ENCODE results near the gene GART.

Gene GART

DNA sequence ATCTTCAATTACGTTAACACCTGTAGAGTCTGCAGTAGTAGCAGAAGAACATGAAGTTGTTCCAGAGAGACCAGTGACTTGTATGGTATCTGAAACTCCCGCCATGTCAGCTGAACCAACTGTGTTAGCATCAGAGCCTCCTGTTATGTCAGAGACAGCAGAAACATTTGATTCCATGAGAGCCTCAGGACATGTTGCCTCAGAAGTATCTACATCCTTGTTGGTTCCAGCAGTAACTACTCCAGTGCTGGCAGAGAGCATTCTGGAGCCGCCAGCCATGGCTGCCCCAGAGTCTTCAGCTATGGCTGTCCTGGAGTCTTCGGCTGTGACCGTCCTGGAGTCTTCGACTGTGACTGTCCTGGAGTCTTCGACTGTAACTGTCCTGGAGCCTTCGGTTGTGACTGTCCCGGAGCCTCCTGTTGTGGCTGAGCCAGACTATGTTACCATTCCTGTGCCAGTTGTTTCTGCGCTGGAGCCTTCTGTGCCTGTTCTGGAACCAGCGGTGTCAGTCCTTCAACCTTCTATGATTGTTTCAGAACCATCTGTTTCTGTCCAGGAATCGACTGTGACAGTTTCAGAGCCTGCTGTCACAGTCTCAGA lies 11.2 kb upstream of the GART start:
- no peak for DNase-seq

DNA sequence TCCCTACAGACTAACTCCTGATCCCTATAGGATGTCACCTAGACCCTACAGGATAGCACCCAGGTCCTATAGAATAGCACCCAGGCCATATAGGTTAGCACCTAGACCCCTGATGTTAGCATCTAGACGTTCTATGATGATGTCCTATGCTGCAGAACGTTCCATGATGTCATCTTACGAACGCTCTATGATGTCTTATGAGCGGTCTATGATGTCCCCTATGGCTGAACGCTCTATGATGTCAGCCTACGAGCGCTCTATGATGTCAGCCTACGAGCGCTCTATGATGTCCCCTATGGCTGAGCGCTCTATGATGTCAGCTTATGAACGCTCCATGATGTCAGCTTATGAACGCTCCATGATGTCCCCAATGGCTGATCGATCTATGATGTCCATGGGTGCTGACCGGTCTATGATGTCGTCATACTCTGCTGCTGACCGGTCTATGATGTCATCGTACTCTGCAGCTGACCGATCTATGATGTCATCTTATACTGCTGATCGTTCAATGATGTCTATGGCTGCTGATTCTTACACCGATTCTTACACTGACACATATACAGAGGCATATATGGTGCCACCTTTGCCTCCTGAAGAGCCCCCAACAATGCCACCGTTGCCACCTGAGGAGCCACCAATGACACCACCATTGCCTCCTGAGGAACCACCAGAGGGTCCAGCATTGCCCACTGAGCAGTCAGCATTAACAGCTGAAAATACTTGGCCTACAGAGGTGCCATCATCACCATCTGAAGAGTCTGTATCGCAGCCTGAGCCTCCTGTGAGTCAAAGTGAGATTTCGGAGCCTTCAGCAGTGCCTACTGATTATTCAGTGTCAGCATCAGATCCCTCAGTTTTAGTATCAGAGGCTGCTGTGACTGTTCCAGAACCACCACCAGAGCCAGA lies 10.4 kb upstream of the GART start:
- no peak for DNase-seq

DNA sequence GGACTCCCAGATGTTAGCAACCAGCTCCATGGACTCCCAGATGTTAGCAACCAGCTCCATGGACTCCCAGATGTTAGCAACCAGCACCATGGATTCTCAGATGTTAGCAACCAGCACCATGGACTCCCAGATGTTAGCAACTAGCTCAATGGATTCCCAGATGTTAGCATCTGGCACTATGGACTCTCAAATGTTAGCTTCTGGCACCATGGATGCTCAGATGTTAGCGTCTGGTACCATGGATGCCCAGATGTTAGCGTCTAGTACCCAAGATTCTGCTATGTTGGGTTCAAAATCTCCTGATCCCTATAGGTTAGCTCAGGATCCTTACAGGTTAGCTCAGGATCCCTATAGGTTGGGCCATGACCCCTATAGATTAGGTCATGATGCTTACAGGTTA lies 9.7 kb upstream of the GART start:
- no peak for DNase-seq

- no peak for DNase-seq
Measured at GRCh38 chr21:33550772-33551660, 9.1 kb upstream of the GART start.

GRCh38 chr21:33549848-33550771 lies 8.2 kb upstream of the GART start:
- DNase-seq = no peak

DNA sequence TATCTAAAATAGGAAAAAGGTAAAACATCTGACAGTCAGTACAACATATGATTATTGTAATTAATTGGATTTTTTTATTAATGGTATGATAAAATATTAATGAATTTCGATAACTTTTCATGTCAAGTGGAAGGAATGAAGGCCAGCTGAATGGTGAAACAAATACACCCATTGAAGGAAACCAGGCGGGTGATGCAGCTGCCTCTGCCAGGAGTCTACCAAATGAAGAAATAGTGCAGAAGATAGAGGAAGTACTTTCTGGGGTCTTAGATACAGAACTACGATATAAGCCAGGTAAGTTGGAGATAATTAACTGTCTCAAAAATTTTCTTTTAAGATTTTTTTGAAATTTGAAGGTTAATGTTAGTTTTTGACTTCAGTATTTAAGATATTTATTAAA lies 4.2 kb upstream of the GART start:
- no peak for DNase-seq

- DNase-seq = no peak
Measured at GRCh38 chr21:33544451-33545195, 2.7 kb upstream of the GART start.

- DNase-seq = no peak
Measured at GRCh38 chr21:33543505-33544129, 1.7 kb upstream of the GART start.

DNA sequence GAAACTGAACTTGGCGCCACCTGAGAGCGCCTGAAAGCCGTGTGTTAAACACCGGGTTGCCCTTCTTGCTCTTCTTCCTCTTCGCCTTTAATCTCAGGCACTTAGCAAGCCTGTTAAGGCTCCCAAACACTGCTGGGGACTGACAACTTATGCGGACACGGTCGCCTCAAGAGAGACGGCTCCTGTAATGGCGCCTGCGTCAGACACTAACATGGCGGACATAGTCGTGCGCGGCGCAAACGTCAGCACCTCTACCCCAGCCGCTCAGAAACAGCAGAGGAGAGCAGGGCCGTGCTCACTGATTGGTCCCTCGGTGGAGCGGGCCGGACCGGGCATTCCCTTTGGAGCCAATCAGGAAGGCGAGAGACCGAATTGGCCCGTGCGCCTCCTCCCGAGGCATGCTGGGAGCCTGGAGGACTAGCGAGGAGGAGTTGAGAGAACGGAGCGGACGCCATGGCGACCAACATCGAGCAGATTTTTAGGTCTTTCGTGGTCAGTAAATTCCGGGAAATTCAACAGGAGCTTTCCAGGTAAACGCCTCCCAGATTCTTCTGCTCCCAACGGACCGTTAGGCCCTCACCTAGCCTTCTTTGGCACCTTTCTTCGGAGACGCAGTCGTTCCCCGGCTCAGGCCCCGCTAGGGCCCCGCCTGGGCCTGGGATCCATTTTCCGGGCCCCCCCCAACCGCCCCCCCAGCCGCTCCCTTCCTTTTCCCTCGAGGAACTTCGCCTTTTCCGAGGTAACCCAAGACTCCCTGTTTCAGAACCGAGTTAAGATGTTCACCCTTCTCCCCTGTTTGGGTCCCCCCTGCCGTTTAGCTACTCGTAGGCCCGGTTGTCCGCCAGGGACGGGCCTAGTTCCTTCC lies 955 bp upstream of the GART start, which contains the start of gene SON:
SON (plus strand) TSS at position 399 of the 865 bp plus-strand sequence; CDS start at position 454, 55 bp downstream.
- peak; percentile 99 for DNase-seq

- DNase-seq = peak; percentile 2
Measured at GRCh38 chr21:33541105-33541711, 709 bp downstream of the GART start.

DNA sequence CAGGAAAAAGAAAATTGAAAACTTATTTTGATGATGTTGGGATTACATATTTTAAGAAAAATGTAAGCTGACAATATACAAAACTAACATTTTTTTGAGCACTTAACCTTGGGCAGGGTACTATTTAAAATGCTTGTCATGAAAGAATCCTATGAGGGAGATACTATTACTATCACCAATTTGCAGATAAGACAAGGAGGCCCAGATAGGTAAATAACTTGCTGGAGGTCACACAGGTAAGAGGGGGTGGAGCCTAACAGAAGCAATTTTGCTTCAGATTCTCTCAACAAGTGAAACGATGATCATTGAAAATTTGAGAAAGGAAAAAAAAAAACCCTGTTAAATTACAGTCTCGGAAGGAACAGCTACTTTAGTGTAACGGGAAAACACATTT lies 1.2 kb downstream of the GART start:
- DNase-seq = no peak

DNA sequence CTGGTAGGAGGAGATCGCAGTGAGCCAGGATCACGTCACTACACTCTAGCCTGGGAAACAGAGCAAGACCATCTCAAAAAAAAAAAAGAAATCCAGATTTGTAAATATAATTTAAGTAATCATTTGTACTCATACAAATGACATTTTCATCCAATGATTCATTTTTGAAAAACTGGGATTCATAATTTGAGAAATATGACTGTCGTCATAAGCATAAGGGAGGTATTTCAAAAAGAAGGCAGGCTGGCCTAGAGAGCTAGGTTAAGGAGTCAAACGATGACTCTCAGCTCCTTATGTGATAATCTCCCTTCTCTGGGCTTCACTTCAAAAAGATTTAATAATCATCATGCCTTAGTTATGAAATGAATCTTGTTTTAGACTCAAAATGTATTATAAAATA lies 2.3 kb downstream of the GART start:
- peak; percentile 32 for DNase-seq

DNA sequence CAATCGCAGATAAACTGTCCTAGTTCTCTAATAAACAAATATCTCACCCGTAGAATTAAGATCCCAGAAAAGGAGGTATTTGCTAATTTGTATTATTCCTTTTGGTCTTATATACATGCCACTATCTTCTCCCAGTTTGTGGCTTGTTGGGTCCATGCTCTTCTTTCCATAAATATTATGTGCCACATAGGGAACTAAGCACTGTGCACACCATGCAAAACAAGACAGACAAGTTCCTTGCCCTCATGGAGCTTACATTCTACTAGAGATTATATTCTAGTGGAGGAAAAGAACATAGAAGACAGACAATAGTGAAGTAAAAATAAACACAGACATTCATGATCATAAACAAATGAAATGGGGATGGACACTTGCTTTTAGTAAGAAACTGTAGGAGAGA lies 4.7 kb downstream of the GART start:
- no peak for DNase-seq

DNA sequence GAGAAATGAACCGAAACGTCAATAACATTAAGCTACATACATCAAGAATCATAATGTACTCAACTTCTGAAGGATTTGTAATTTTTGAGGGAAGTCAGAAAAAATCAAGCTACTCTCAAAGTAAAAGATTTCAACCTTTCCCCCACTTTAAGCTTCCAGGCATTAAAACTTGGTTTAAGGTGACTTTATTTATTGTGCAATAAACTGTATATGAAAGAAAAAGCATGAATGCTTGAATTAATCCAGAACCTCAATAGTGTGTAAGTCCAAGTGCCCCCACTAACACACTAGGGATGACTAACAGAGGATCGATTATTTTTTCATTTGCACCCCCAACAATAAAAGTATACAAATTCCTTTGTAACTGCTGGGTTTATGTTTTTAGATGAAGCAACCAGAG lies 10.9 kb downstream of the GART start:
- DNase-seq = no peak

DNA sequence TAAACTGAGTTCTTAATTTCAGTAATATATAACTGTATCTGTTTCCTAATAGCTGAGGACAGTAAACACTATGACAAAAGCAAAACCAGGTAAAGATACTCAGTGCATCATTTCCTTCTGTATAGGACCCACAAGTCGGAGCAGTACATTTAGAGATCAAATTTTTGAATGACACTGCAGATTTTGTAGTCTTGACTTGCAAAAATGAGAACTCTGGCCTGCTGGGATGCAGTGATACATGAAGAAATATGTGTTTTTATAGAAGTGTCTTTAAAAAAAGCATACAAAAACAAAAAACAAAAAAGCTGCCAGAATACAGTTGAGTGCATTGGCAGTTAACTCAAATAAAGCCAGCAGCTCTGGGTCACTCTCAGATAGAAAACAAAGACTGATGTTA lies 19.0 kb downstream of the GART start:
- no peak for DNase-seq

DNA sequence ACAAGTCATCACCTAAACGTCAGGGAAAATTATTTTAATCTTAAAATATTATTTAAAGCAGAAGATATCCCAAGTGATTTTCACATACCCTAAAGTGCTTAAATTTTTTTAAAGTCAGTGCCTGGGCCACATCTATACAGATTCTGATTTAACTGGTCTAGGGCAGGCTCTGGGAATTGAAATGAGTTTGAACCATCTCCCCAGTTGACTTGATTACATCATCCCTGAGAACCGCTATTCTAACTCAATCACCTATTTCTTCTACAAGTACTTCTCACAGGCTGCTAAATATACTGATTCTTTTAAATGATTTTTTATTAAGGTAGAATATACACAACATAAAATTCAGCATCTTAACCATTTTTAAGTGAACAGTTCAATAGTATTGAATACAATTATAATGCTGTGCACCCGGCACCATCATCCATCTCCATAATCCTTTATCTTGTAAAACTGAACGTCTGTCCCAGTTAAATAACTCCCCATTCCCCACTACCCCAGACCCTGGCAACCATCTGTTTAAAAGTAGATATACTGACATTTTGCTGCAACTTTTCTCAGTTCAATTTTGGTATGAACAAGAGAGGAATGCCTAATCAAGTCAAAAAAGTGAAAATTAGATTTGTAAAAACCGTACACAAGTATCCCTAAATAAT lies 19.5 kb downstream of the GART start:
- no peak for DNase-seq

- DNase-seq = no peak
Measured at GRCh38 chr21:33518899-33519298, 23.0 kb downstream of the GART start.

GRCh38 chr21:33514229-33514628 lies 27.7 kb downstream of the GART start:
- DNase-seq = peak; percentile 2

- no peak for DNase-seq
Measured at GRCh38 chr21:33512481-33512880, 29.4 kb downstream of the GART start.

All from fibroblast of upper back skin (primary cell).